Thyroid gland (tissue), 4 donors: ENCODE results near the gene ACOX3.

Experiments
- POLR2A ChIP-seq, 2 donors: fragments of 450-650 bp; IDR thresholded peaks; one replicate each; pipeline ENCODE4 v1.6.1; 2017; ENCODE audit warnings: antibody characterized with exemption in 2 of 2, mild to moderate bottlenecking in 2 of 2, moderate library complexity in 1 of 2
- TF ChIP-seq, protein P1 (sequence below), 6 experiments: fragments of 200-600 bp in 3 of 6; fragments of 450-650 bp in 3 of 6; sonication (generic) in 3 of 6; IDR thresholded peaks; one replicate each; pipeline ENCODE4 v1.5.1; 2016 to 2019; ENCODE audit warnings: antibody characterized with exemption in 6 of 6, mild to moderate bottlenecking in 2 of 6, inconsistent platforms in 1 of 6, moderate library complexity in 1 of 6

DNA sequence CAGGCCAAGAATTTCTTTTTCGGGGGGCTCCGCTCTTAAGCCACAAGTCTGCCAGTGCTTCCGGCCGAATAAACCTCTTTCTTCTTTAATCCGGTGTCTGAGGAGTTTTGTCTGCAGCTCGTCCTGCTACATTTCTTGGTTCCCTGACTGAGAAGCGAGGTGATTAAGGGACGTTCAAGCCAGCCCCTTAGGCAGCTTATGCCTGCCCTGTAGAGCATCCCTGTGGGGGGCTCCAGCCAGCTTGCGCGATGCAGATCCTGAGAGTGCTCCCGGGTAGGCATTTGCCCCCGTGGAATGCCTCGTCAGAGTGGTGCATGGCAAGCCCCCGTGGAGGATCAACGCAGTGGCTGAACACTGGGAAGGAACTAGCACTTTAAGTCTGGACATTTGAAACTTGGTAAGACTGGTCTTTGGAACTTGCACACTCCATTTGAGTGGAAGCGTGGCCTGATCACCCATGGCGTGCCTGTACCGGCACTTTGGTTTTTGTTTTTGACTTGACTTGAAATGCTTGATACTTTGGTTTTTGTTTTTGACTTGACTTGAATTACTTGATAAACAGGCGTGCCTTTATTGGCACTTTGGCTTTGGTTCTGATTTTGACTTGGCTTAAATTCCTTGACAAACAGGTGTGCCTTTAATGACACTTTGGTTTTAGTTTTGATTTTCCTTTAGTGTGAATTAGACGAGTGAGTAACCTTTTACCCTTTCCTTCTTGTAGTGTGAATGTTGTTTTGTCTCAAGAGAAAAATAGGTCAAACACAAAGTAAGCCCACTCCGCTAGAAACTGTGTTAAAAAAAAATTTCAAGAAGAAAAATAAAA, 6.1 kb downstream of the ACOX3 start:
- TF ChIP-seq, protein P1, sequence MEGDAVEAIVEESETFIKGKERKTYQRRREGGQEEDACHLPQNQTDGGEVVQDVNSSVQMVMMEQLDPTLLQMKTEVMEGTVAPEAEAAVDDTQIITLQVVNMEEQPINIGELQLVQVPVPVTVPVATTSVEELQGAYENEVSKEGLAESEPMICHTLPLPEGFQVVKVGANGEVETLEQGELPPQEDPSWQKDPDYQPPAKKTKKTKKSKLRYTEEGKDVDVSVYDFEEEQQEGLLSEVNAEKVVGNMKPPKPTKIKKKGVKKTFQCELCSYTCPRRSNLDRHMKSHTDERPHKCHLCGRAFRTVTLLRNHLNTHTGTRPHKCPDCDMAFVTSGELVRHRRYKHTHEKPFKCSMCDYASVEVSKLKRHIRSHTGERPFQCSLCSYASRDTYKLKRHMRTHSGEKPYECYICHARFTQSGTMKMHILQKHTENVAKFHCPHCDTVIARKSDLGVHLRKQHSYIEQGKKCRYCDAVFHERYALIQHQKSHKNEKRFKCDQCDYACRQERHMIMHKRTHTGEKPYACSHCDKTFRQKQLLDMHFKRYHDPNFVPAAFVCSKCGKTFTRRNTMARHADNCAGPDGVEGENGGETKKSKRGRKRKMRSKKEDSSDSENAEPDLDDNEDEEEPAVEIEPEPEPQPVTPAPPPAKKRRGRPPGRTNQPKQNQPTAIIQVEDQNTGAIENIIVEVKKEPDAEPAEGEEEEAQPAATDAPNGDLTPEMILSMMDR (IDR thresholded peaks at IDR 0.05): no peak
- no peak for TF ChIP-seq POLR2A (IDR thresholded peaks at IDR 0.05)
